Pancreas (tissue), 10 donors: ENCODE data around the gene GBP5. TPM values are rescaled to one million over a fixed set of nuclear protein-coding genes. Genes with fewer than 3 reads are reported as not detected.

ENCODE experiments used
- ATAC-seq, 4 donors: fragments of 200-7000 bp; cut with Tn5 transposase; one replicate each; pipeline versions ENCODE4 v1.8.0 to v1.9.1; 2020; ENCODE audit warnings: mild to moderate bottlenecking in 4 of 4, moderate library complexity in 4 of 4
- DNase-seq, 6 donors: peaks; one replicate each; pipeline ENCODE4 v3.0.0-alpha.2; 2020
- FAIRE-seq: peaks from 2 replicates; lab custom pipeline; 2012; peaks lifted over from hg19 to GRCh38; lab: Jason Lieb, UNC
- H3K27ac ChIP-seq, 4 donors: fragments of 200-600 bp; sonication (generic); 1 replicate in 3 of 4; 2 replicates in 1 of 4; pipeline versions ENCODE4 v1.5.0 to v1.8.0; 2020
- H3K27me3 ChIP-seq, 4 donors: fragments of 200-600 bp; one replicate each; pipeline ENCODE4 v1.8.0; 2021
- H3K36me3 ChIP-seq, 3 donors: fragments of 200-600 bp; sonication (generic) in 1 of 3; one replicate each; pipeline versions ENCODE4 v1.5.0 to v1.8.0; 2020 to 2021
- H3K4me1 ChIP-seq, 3 donors: fragments of 200-600 bp; one replicate each; pipeline ENCODE4 v1.8.0; 2021
- H3K4me3 ChIP-seq, 4 donors: fragments of 200-600 bp; sonication (generic) in 2 of 4; one replicate each; pipeline versions ENCODE4 v1.5.0 to v1.8.0; 2020 to 2021
- H3K9me3 ChIP-seq, 4 donors: fragments of 200-600 bp; one replicate each; pipeline ENCODE4 v1.8.0; 2021
- WGBS, 2 donors: extraction: QIAGEN DNeasy Blood & Tissue Kit; methylation state at CpG; one replicate each; pipeline ENCODE4 v1.1.7; 2013; 5-methylcytosine and 5-hydroxymethylcytosine counted together
- intact Hi-C, 3 donors: fragments of 100-400 bp; cut with DNase I; formaldehyde crosslinking; loops; one replicate each; pipeline versions ENCODE4 v1.11.1 to v1.14.2; 2022
- polyA plus RNA-seq, 2 donors: library from polyadenylated mRNA; stranded (reverse); fragments of 200-250 nt; gene quantifications; one replicate each; pipeline ENCODE4 v1.2.3, GENCODE V29; 2013
- total RNA-seq, 6 donors: library from RNA; stranded (reverse); fragmentation: NEBNext Ultra II Directional in 4 of 6; extraction: Animal tissue kit (Norgen Biotek cat#: 25700) in 4 of 6; gene quantifications; one replicate each; pipeline versions ENCODE4 v1.2.1 to v1.2.4, GENCODE V29; 2021 to 2023
- TF ChIP-seq, protein P1 (sequence below), 4 donors: fragments of 200-600 bp; sonication (generic) in 3 of 4; IDR thresholded peaks; one replicate each; pipeline versions ENCODE4 v1.5.0 to v1.8.0; 2021; ENCODE audit warnings: antibody characterized with exemption in 4 of 4
- donor health status: healthy with polysubstance abuse.
- donor health status: DM: no; HTN: no; CAD: no; lungs with moderate emphysema.
- donor health status: DM: no; HTN: no; CAD: no.
- donor health status: control.
- donor health status: control.
- donor health status: Bipolar disorder and iron deficiency.
- donor health status: DM: yes; HTN: yes; CAD: no.
- donor health status: DM: no; HTN: no; CAD: no.
- donor health status: DM: no; HTN: no; CAD: no.
- donor health status: DM: yes; HTN: yes; CAD: no.

GBP5 gene
- total and polyA plus RNA-seq, 8 donors = 0.16 to 1.4 (median 0.42) TPM

DNA sequence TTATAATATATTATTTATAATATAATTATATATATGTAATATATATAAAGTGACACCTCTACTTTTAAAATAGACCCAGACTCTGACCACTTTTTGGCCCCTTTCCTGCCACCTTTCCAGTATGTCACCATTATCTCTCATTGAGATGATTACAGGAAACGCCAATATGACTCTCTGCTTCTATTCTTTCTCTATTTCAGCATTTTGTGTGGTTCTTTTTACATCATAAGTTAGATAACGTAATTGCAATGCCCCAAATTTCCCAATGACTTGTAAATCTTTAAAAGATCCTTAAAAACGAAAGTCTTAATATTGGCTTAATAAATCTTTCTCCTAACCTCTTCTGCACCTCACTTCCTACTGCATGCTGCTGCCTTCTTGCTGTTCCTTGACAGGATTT is 8.1 kb upstream of the GBP5 start:
- no peak overlapping the region for H3K4me3 ChIP-seq
- H3K4me1 ChIP-seq = no peaks in the 10 kb centered on the region
- no peaks in the 10 kb centered on the region for H3K9me3 ChIP-seq
- intact Hi-C loops = no loop called here
- H3K27me3 ChIP-seq = no peaks in the 10 kb centered on the region
- TF ChIP-seq, protein P1, sequence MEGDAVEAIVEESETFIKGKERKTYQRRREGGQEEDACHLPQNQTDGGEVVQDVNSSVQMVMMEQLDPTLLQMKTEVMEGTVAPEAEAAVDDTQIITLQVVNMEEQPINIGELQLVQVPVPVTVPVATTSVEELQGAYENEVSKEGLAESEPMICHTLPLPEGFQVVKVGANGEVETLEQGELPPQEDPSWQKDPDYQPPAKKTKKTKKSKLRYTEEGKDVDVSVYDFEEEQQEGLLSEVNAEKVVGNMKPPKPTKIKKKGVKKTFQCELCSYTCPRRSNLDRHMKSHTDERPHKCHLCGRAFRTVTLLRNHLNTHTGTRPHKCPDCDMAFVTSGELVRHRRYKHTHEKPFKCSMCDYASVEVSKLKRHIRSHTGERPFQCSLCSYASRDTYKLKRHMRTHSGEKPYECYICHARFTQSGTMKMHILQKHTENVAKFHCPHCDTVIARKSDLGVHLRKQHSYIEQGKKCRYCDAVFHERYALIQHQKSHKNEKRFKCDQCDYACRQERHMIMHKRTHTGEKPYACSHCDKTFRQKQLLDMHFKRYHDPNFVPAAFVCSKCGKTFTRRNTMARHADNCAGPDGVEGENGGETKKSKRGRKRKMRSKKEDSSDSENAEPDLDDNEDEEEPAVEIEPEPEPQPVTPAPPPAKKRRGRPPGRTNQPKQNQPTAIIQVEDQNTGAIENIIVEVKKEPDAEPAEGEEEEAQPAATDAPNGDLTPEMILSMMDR (IDR thresholded peaks at IDR 0.05) = no peak
- H3K27ac ChIP-seq = no peak overlapping the region
- DNase-seq = no peak
- no peak for FAIRE-seq
- H3K36me3 ChIP-seq = no peaks in the 10 kb centered on the region
- ATAC-seq = no peak
- 47 to 50% methylated on average over 3 of the region's 3 CpGs for WGBS, 2 donors

DNA sequence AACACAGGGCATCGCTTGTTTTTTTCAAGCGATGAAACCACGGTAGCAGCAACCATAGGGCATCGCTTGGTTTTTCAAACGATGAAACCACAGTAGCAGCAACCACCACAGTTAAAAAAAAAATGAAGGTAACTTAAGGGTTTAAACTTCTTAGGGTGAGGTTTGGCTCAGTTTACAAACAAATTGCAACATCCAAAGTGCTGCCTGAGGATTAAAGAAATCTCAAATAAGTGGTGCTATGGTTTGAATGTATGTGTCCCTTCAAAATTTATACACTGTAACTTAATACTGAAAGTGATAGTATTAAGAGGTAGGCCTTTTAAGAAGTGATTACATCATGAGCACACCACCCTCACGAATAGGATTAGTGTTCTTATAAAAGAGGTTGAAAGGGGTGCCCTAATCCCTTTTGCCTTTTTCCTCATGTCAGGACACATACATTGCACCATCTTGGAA is 6.4 kb upstream of the GBP5 start:
- WGBS, 2 donors = 79 to 87% methylated on average over 6 of the region's 6 CpGs
- TF ChIP-seq, protein P1 (IDR thresholded peaks at IDR 0.05) = no peak
- H3K27me3 ChIP-seq = no peaks in the 10 kb centered on the region
- intact Hi-C loops = no loop called here
- H3K4me1 ChIP-seq = no peaks in the 10 kb centered on the region
- no peaks in the 10 kb centered on the region for H3K9me3 ChIP-seq
- FAIRE-seq = no peak
- H3K36me3 ChIP-seq = no peaks in the 10 kb centered on the region
- DNase-seq = no peak
- ATAC-seq = no peak
- H3K4me3 ChIP-seq = no peak overlapping the region
- H3K27ac ChIP-seq = no peak overlapping the region

DNA sequence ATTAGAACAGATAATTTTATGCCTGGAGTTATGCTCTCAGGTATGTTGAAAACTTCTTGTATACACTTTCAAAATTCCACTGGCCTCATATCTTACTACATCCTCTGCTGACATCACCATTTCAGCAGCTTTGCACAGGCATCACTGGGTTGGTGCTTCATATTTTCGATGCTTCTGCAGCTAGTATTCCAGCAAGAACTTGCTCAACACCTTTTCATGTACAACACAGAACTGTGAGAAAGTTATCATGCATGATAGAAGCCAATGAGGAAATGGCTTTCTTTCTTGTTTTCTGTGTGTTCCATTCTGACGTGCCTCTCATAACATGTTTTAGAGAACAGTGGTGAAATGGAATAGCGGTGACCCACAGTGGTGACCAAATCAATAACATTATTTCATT is 5.1 kb upstream of the GBP5 start:
- TF ChIP-seq, protein P1 (IDR thresholded peaks at IDR 0.05) = no peak
- Histone ChIP-seq H3K27me3 (no peaks in the 10 kb centered on the region), H3K27ac (no peak overlapping the region), H3K9me3 (no peaks in the 10 kb centered on the region), H3K4me3 (no peak overlapping the region), H3K36me3 (no peaks in the 10 kb centered on the region), H3K4me1 (no peaks in the 10 kb centered on the region)
- ATAC-seq (no peak), DNase-seq (no peak), FAIRE-seq (no peak)
- intact Hi-C loops = no loop called here
- WGBS, 2 donors = 74 to 76% methylated on average over 3 of the region's 3 CpGs

DNA sequence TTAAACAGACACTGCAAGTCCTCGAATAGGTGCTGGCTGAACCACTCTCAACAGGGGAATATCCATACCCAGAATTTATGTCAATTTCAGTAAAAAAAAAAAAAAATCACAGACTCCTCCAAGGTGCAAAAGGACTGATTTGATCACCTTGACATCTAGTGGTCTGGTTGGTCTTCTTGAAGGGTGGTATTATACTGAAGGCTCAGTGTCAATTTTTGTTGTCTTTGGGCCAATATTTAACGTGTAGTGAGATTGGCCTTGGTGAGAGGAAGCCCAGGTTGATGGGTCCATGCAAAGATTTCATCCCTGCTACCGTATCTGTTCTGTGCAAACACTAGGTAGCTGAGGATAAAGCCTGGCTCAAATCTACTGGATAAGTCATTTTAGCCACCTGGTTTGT is 4.0 kb upstream of the GBP5 start:
- Histone ChIP-seq H3K36me3 (no peaks in the 10 kb centered on the region), H3K4me3 (no peak overlapping the region), H3K4me1 (no peaks in the 10 kb centered on the region), H3K27me3 (no peaks in the 10 kb centered on the region), H3K9me3 (no peaks in the 10 kb centered on the region), H3K27ac (no peak overlapping the region)
- TF ChIP-seq, protein P1 (IDR thresholded peaks at IDR 0.05) = no peak
- intact Hi-C loops = no loop called here
- DNase-seq = no peak
- no peak for ATAC-seq
- 33 to 44% methylated on average over 3 of the region's 3 CpGs for WGBS, 2 donors
- no peak for FAIRE-seq

DNA sequence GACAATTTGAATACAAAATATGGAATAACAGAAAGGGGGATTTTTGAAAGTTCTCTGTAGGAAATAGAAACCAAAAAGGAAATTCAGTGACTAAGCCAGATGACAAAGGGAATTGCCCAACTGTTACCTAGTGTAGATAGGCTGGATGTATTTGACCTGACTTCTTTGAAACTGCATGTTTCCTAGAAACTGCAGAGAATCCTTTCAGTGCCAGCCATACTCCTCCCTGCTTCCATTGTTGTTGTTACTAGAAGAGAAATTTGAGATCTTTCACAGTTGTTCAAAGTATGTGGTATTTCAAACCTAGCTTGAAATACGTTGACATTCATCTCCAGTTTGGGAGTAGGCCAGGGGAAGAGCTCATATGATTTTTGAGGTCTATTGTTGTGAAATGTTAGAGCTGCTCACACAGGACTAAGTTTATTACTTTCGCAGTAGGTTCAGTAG is 1.8 kb upstream of the GBP5 start:
- H3K36me3 ChIP-seq = no peaks in the 10 kb centered on the region
- intact Hi-C loops = no loop called here
- FAIRE-seq = no peak
- peak in 2 of 4 donors; percentile 17 to 53 for ATAC-seq
- no peak overlapping the region for H3K27ac ChIP-seq
- H3K27me3 ChIP-seq = no peaks in the 10 kb centered on the region
- WGBS, 2 donors = 36 to 39% methylated on average over 2 of the region's 2 CpGs
- TF ChIP-seq, protein P1 (IDR thresholded peaks at IDR 0.05) = no peak
- no peaks in the 10 kb centered on the region for H3K9me3 ChIP-seq
- H3K4me1 ChIP-seq = no peaks in the 10 kb centered on the region
- no peak overlapping the region for H3K4me3 ChIP-seq
- no peak for DNase-seq
